Esophagus mucosa (tissue), 1 donor: ENCODE data around the gene CFAP46. TPM values are rescaled to one million over a fixed set of nuclear protein-coding genes. Genes with fewer than 3 reads are reported as not detected.
"Not testable (repeated sequence)": the region's sequence is repeated elsewhere in the genome, so short reads cannot be mapped to it uniquely, and the experiment has no call there.

Source experiments
- ATAC-seq: fragments of 200-7000 bp; cut with Tn5 transposase; one replicate; pipeline ENCODE4 v1.9.1; 2020
- total RNA-seq: library from RNA; stranded (reverse); gene quantifications from one replicate; pipeline ENCODE4 v1.2.4, GENCODE V29; 2023
- donor health status: DM: yes; HTN: yes; CAD: no.

CFAP46 gene
- total RNA-seq, 1 donor from 2014 or later, result 0.64 TPM

DNA sequence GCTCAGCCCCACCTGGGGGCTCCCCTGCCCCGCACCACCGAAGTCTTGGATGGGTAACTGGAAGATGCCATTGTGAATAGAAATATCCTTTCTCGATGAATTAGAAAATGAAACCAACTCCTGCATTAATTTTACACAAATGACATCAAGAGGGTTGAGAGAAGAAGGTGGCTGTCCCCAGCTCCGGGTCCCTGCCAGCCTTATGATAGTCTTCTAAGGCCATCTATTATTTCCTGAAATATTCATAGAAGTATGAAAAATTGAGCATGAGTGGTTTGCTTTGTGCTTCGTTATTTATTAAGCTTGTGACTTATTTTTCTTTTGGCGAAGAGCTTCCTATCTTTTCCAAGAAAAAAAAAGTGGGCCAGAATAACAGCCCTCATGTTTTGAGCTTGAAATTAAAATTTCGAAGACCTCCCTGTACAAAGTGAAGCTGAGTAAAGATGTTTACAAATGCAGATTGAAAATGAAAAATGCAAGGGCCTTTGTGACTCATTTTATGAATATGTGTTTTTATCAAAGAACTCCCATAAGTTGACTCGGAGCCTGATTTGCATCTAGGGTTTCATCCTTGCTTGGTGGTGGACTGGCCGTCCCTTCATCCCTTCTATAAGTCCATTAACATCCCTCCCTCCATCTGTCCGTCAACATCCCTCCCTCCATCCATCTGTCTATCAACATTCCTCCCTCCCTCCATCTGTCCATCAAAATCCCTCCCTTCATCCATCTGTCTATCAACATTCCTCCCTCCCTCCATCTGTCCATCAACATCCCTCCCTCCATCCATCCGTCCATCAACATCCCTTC is 20.5 kb upstream of the CFAP46 start:
- ATAC-seq, result no peak

DNA sequence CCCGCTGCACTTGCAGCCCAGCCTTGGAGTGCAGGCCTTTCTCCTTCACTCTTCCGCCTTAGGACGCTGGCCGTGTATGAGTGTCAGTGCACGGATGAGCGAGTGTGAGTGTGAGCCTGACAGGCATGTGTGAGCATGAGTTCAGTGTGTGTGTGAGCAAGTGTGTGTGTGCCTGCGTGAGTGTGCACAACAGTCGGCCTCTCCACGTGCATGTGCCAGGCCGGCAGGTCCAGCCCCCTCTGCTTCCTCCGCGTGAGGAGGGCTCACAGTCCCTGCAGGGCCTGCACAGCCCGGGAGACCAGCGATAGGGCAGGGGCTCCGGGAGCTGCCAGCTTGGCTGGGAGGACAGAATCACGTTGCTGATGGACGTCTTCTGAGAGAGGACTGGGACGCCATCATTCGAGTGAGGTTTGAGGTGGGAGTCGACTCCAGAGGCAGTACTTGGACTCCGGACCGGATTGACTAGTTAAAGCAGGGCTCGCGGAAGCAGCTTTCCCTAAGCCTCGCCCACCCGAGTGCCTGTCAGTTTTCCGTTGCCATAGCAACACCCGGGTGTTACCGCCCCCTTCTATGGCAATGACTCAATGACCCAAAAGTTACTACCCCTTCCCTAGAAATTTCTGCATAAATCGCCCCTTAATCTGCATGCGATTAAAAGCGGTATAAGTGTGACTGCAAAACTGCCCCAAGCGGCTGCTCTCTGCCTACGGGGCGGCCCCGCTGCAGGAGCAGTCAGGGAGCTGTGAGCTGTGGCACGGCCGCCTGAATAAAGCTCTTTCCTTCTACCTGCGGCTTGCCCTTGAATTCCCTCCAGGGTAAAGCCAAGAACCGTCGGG is 19.6 kb upstream of the CFAP46 start:
- peak; percentile 75 for ATAC-seq

DNA sequence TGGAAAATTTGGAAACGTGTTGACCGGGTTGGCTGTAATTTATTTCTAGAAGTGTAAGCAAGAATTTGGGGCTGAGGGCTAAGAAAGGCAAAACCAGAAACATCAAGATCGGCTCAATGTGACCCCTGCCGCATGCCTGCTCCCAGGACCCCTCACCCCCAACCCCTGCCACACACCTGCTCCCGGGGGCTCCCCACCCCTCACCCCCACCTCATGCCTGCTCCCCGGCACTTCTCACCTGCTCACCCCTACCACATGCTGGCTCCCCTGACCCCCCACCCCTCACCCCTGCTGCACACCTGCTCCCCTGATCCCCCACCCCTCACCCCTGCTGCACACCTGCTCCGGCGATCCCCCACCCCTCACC is 19.0 kb upstream of the CFAP46 start:
- ATAC-seq, result no peak

DNA sequence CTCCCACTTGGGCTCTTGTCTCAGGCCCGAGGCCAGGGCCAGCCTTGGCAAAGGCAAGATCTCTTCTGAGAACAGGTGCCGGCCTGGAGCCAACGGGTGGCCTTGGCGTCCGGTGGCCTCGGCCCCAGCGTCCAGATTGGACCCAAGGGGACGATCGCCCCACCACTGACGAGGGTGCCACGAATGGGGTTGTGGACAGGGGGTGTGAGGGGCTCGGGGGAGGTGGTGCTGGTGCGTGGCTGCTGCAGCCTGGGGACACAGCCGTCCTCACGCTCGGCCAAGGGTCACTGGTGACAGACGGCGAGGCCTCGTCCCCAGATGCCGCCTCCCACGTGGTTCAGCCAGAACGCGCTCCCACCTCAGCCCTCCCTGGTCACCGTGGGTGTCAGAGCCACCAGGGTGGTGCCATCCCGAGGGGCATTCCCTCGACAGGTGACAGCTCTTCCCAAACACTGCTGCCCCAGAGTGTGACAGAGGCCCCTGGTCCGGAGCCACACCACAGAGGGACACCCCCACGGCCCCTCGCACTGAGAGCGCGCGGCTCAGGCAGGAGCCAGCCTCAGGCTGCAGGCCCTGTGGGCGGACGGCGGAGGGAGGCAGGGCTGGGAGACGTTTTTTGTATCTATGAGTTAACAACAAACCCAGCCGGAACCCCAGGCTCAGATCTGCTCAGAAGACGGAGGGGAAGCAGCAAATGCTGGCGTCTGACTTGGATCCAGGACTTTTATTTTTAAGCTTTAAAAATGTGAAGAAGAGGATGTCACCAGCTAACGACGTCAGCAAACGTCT is 18.5 kb upstream of the CFAP46 start:
- no peak for ATAC-seq

DNA sequence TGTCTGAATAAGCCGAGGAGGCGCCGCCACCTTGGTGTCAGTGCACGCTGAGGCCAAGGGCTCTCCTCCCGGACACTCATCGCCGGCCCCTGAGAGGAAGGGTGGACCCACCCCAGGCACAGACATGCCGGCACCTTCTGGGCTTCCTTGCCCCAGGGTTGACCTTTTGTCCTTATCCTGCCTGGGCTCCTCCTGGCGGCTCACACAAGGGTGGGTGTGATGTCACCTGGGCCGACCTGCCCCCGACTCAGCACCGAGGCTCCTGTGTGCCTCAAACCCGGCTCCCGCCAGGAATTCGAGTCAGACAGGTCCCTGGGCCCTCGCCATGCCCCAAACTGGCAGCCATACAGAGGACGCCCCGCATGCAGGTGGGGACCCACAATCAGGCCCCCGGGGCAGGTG is 17.7 kb upstream of the CFAP46 start:
- peak; percentile 66 for ATAC-seq

DNA sequence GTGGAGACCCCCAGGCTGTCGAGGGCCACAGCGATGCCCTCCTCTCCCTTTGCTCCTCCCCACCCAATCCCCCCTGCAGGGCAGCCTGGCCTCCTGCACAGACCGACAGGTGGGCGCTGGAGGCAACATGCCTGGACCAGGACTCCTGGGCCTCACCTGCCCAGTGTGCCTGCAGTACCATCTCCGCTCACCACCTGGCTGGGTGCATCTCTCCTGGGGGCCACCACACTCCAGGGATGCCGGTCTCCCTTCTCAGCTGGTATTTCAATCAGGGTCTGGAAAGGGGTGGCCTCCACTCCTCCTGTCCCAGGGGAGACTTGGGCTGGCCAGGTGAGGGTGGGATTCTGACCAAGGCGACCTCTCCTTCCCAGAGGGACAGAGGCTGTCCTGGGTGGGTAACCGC is 17.2 kb upstream of the CFAP46 start:
- ATAC-seq, result no peak

DNA sequence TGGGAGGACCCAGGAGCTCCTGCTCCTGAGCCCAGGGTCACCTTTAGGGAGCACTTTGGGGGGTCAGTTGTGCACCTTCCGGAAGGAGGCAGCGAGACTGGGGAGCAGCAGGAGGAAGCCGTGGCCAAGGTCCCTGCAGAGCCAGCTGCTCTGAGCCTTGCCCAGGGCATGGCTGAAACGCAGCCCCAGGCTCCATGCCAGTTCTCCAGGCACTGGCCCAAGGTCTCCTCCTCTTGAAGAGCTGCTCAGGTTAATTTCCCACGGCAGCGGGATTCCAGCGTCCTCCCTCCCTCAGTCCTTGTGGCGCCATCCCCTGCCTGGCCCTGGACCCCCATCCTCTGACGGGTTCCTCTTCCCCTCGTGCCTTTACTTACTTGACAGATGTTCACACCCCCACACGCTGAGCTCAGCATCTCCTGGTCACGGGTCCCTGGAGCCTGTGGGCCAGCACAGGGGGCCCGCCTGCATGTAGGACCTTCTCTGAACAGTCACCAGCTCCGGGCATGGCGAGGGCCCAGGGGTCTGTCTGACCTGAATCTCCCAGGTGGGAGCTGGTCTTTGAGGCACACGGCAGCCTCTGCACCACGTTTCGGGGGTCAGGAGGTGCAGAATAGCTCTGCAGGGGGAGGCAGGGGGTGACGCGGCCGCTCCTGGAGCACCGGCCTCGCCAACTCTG is 16.7 kb upstream of the CFAP46 start:
- ATAC-seq, result peak; percentile 1

DNA sequence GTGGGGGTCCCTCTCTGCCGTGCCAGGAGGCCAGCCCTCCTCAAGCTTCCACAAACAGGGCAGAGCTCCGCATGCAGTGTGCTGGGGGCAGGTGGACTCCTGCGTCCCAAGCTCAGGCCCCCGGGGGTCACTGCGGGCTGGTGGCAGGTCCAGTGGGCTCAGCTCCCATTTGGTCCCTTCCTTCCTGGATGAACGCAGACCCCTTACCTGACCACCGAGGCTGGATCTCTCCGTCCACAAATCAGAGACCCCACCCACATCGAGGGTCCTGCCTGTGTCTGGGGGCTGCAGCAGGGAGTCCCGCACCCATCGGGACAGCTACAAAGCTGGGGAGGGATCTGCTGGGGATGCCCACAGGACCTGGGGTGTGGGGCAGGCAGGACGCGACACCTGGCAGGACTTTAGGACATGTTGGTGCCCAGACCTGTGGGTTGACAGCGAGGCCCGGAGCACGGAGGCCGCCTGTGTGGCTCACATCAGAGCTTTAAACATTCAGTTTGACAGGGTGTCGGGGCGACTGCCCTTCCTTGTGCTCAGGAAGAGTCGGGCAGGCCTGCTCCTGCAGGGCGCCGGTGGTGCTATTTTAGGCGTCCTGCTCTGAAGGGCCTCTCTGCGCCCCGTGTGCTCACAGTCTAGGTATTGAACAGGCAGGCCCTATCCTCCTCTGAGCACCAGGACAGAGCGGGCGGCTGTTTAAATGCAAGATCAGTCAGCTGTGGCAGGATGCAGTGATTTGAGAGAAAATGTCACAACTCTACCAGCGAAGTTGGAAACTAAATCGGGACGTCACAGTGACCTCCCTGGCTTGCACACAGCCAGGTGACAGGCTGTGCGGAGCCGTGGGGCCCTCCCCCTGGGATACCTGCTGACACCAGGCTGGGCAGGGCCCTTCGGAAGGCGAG is 15.9 kb upstream of the CFAP46 start:
- ATAC-seq, result peak; percentile 31

- ATAC-seq, result no peak
Measured at GRCh38 chr10:132957131-132957530, 14.8 kb upstream of the CFAP46 start.

DNA sequence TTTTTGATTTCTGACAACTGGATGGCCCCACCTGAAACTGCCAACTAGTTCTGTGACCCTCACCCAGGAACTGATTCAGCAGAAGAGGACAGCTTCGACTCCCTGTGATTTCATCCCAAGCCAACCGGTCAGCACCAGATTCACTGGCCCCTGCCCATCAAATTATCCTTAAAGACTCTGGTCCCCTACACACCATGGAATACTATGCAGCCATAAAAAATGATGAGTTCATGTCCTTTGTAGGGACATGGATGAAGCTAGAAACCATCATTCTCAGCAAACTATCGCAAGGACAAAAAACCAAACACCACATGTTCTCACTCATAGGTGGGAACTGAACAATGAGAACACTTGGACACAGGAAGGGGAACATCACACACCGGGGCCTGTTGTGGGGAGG is 13.9 kb upstream of the CFAP46 start:
- ATAC-seq, result not testable (repeated sequence)

GRCh38 chr10:132955479-132955878 is 13.1 kb upstream of the CFAP46 start:
- ATAC-seq, result no peak

DNA sequence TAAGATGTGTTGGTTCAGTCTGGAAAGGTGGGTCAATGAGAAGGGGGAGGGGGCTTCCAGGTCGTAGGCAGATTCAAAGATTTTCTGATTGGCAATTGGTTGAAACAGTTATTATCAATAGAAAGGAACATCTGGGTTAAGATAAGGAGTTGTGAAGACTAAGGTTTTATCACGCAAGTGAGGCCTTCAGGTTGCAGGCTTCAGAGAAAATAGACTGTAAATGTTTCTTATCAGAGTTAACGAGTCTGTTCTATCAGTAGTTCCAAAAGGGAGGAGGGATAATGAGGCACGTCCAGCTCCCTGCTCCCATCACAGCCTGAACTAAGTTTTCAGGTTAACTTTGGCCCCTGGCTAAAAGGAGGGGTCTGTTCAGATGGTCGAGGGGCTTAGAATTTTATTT is 11.1 kb upstream of the CFAP46 start:
- ATAC-seq, result no peak

GRCh38 chr10:132951926-132952325 is 9.6 kb upstream of the CFAP46 start:
- ATAC-seq, result peak; percentile 47

DNA sequence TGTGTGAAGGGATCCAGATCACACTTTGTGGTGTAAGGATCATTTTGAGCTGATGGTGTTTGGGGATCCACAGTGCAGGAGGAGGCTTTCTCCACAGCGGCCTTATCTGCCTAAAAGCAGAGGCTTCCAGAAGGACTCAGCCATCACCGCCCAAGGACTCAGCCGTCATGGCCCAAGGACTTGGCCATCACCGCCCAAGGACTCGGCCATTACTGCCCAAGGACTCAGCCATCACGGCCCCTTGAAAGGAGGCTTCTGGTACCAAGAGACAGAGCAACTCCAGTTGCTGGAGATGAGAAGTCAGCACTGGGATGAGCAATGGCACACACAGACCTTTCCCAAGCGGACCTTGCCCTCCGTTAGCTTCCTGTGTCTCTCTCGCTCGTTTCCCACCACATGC is 6.0 kb upstream of the CFAP46 start:
- ATAC-seq, result no peak

- no peak for ATAC-seq
Measured at GRCh38 chr10:132947843-132948242, 5.5 kb upstream of the CFAP46 start.

DNA sequence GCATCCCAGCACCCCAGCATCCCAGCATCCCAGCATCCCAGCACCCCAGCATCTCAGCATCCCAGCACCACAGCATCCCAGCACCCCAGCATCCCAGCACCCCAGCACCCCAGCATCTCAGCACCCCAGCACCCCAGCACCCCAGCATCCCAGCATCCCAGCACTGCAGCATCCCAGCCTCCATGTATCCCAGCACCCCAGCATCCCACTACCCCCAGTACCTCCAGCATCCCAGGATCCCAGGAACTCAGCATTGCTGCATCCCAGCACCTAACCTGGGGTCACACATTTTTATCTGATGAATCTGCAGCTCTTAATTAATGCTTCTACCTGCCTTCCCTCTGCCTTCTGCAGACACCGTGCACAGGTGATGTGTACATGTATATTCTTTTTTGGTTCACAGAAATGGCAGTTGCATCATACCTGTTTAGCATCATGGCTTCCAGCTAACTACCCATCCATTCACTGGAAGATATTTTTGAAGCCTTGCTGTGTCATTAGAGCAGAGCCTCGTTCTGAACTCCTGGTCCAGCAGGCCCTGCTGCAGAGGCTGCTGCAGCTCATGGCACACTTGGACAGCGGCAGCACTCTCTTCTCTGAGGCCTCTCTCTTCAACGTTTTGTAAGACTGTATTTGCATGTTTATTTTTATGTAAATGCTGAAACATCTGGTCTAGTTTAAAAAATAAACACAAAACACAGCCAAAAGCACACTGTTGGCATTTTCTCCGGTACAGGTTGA is 4.6 kb upstream of the CFAP46 start:
- ATAC-seq, result no peak

- no peak for ATAC-seq
Measured at GRCh38 chr10:132946311-132946710, 3.9 kb upstream of the CFAP46 start.

DNA sequence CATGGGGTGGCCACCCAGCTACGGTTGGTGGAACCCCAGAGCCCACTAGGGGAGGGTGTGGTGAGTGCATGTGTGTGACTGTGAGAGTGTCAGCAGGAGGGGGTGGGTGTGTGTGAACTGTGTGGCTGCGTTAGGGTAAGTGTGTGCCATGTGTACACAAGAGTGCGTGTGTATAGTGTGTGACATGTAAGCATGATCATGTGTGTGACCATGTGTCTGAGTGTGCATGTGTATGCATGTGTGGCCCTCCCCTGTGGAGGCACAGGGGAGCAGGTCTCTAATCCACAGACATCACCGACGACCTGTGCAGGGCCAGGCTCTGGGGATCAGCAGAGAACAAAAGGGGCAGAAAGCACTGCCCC is 3.5 kb upstream of the CFAP46 start:
- no peak for ATAC-seq

DNA sequence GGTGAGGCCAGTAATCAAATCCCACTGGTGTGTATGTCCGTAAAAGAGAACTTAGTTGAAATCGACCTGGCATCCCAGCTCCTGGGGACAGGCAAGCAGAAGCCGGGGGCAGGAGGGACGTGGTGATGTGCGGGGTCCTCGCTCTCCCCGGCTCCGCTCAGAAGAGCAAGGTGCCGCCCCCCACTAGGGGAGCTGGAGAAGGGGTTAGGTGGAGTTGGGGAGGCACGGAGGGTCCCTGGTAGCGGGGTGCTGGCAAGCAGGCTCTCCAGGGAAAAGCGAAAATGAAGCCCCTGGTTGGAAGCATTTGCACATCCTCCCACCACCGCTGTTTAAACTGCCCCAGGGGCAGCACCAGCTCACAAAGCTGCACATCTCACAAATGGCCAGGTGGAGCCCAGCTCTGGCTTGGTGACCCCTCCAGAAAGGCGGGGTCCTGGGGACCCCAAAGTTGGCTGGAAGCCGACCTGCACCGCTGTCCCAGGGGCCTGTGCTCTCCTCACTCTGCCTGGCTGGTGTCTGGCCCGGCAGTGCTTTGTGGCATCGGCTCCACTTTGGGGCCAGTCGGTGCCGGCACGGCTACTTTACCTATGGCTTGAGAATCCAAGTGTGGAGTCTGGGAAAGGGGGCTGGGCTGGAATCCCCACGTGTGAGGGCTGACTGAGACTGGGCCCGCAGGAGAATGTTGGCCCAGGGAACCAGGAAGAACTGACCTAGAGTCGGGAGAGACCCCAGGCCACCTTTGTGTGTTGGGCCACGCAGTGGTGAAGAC is 2.9 kb upstream of the CFAP46 start:
- no peak for ATAC-seq

DNA sequence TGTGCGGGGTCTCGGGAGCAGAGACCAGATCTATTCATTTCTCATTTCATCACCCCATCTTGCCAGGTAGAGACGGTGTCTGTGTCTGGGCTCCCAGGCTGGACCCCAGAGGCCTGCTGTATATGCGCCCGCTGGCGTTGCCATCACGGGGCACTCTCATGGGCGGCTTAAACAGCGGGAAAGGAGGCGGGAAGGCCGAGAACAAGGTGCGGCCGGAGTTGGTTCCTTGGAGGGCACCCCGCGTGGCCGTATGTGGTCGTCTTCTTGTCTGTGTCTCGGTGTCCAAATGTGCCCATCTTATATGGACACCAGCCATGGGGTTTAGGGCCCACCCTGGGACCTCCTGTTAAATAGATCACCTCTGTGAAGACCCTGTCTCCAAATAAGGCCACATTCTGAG is 2.1 kb upstream of the CFAP46 start:
- ATAC-seq, result no peak
